Erythroblast (primary cell): ENCODE measurements around the gene FGF16.
A peak's percentile ranks its signal among the peaks of the same experiment; 100 is the strongest.

Source experiments
- DNase-seq, 2 experiments: peaks; one replicate each; lab custom pipeline; 2025; lab: John Stamatoyannopoulos, UW
- GATA1 ChIP-seq: IDR thresholded peaks from 2 replicates; pipeline ENCODE4 v1.6.1; 2011; ENCODE audit warnings: low read depth, mild to moderate bottlenecking, control low read depth, low read length, moderate library complexity
- POLR2A ChIP-seq: IDR thresholded peaks from 2 replicates; pipeline ENCODE4 v1.6.1; 2011; ENCODE audit warnings: mild to moderate bottlenecking, low read length

FGF16 gene

GRCh38 chrX:77436271-77436670 is 10.9 kb upstream of the FGF16 start:
- no peak for DNase-seq

GRCh38 chrX:77436682-77437081 is 10.5 kb upstream of the FGF16 start:
- no peak for DNase-seq

More at GRCh38 chrX:77436271-77436670, 10.9 kb upstream of the FGF16 start:
- no peak for TF ChIP-seq POLR2A
- TF ChIP-seq GATA1 = no peak

GRCh38 chrX:77440330-77440729 is 6.9 kb upstream of the FGF16 start:
- DNase-seq = no peak
- no peak for TF ChIP-seq POLR2A
- no peak for TF ChIP-seq GATA1

More at GRCh38 chrX:77436682-77437081, 10.5 kb upstream of the FGF16 start:
- TF ChIP-seq POLR2A = no peak
- no peak for TF ChIP-seq GATA1

GRCh38 chrX:77441033-77441432 is 6.2 kb upstream of the FGF16 start:
- DNase-seq = no peak
- no peak for TF ChIP-seq GATA1

GRCh38 chrX:77441479-77441878 is 5.7 kb upstream of the FGF16 start:
- TF ChIP-seq POLR2A (no peak), GATA1 (no peak)
- DNase-seq = no peak

GRCh38 chrX:77442728-77443127 is 4.5 kb upstream of the FGF16 start:
- no peak for TF ChIP-seq GATA1
- TF ChIP-seq POLR2A = no peak
- no peak for DNase-seq

GRCh38 chrX:77444075-77444474 is 3.1 kb upstream of the FGF16 start:
- DNase-seq = no peak
- TF ChIP-seq POLR2A = no peak
- no peak for TF ChIP-seq GATA1

- TF ChIP-seq GATA1 (no peak), POLR2A (no peak)
- no peak for DNase-seq
Measured at GRCh38 chrX:77444545-77444944, 2.6 kb upstream of the FGF16 start.

- TF ChIP-seq GATA1 (no peak), POLR2A (no peak)
Measured at GRCh38 chrX:77446029-77446585, 1.1 kb upstream of the FGF16 start.

GRCh38 chrX:77447653-77448569 is 722 bp downstream of the FGF16 start:
- no peak for DNase-seq
- TF ChIP-seq GATA1 (no peak), POLR2A (no peak)

More at GRCh38 chrX:77446029-77446585, 1.1 kb upstream of the FGF16 start:
- DNase-seq = peak; percentile 53 to 64

- no peak for TF ChIP-seq POLR2A
- TF ChIP-seq GATA1 = no peak
- DNase-seq = no peak
Measured at GRCh38 chrX:77450415-77450814, 3.2 kb downstream of the FGF16 start.

- DNase-seq = no peak
- TF ChIP-seq POLR2A (no peak), GATA1 (no peak)
Measured at GRCh38 chrX:77450996-77451395, 3.8 kb downstream of the FGF16 start.

- TF ChIP-seq POLR2A (no peak), GATA1 (no peak)
- DNase-seq = no peak
Measured at GRCh38 chrX:77453190-77453589, 6.0 kb downstream of the FGF16 start.

- no peak for DNase-seq
- no peak for TF ChIP-seq POLR2A
Measured at GRCh38 chrX:77455437-77455836, 8.2 kb downstream of the FGF16 start.
